ENCODE measurements around the gene PNPO. TPM values are rescaled to one million over a fixed set of nuclear protein-coding genes. Genes with fewer than 3 reads are reported as not detected.
A peak's percentile ranks its signal among the peaks of the same experiment; 100 is the strongest.

The PNPO gene
- total and polyA plus RNA-seq, 2 experiments from 2014 or later = 12.2 to 17.0 TPM

DNA sequence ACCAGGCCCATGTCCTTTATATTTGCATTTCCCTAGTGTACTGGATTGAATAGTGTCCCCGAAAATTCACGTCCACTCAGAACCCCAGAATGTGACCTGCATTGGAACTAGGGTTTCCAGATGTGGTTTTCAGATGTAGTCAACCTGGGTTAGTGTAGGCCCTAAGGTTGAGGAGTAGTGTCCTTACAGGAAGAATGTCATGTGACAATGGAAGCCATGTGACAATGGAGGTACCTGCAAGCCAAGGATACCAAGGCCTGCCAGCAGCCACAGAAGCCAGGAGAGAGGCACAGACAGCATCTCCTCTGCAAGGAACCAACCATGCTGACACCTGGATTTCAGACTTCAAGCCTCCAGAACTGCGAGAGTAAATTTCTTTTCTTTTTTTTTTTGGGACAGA, 21.5 kb downstream of the PNPO start:
- H2AFZ ChIP-seq = no peak overlapping the region
- 95% methylated on average over 3 of the region's 3 CpGs for WGBS (ENCODE audit: low lambda C conversion rate, missing lambda C conversion rate)
- H3K36me3 ChIP-seq (replicated peaks; ENCODE audit: insufficient read depth, low read depth) = no peaks in the 10 kb centered on the region
- no peak overlapping the region for H3K4me3 ChIP-seq
- no peak overlapping the region for H3K4me2 ChIP-seq
- DNase-seq (ENCODE audit: low spot score) = no peak
- H3K79me2 ChIP-seq = no peaks in the 10 kb centered on the region
- no peaks in the 10 kb centered on the region for H4K20me1 ChIP-seq (ENCODE audit: insufficient read depth, poor library complexity, severe bottlenecking)
- peaks cover 61% of the 10 kb centered on the region for H3K4me1 ChIP-seq (ENCODE audit: insufficient read depth)
- H3K9me2 ChIP-seq (replicated peaks; ENCODE audit: insufficient read depth) = no peaks in the 10 kb centered on the region
- no peaks in the 10 kb centered on the region for H3K27me3 ChIP-seq
- no peaks in the 10 kb centered on the region for H3K9me3 ChIP-seq (ENCODE audit: low read depth)
- TF ChIP-seq, protein P1, sequence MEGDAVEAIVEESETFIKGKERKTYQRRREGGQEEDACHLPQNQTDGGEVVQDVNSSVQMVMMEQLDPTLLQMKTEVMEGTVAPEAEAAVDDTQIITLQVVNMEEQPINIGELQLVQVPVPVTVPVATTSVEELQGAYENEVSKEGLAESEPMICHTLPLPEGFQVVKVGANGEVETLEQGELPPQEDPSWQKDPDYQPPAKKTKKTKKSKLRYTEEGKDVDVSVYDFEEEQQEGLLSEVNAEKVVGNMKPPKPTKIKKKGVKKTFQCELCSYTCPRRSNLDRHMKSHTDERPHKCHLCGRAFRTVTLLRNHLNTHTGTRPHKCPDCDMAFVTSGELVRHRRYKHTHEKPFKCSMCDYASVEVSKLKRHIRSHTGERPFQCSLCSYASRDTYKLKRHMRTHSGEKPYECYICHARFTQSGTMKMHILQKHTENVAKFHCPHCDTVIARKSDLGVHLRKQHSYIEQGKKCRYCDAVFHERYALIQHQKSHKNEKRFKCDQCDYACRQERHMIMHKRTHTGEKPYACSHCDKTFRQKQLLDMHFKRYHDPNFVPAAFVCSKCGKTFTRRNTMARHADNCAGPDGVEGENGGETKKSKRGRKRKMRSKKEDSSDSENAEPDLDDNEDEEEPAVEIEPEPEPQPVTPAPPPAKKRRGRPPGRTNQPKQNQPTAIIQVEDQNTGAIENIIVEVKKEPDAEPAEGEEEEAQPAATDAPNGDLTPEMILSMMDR (IDR thresholded peaks at IDR 0.05; ENCODE audit: poor library complexity) = no peak
- TF ChIP-seq EZH2 (IDR thresholded peaks at IDR 0.05; ENCODE audit: borderline replicate concordance) (no peak), EZH2phosphoT487 (IDR thresholded peaks at IDR 0.05; ENCODE audit: low read depth, severe bottlenecking, unreplicated experiment) (no peak)
- no peak overlapping the region for H3K27ac ChIP-seq

DNA sequence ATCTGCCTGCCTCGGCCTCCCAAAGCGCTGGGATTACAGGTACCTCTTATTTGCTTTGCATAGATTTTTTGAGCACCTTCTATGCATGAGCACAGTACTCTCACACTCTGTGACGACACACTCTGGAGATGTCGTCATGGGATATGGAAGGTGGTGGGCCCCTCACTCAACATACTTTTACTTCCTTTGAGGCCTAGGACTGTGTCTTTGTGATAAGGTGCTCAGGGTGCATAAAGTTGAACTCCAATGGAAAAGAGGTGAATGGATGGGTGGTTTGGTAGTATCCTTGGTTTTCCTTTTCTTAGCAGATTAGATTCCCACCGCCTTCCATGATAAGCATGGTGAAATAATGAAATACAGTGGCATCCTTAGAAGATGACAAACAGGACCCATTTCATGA, 23.5 kb downstream of the PNPO start:
- Histone ChIP-seq H3K27me3 (no peaks in the 10 kb centered on the region), H2AFZ (no peak overlapping the region), H3K27ac (peak overlapping the region; percentile 97), H3K4me1 (ENCODE audit: insufficient read depth) (peaks cover 50% of the 10 kb centered on the region), H3K79me2 (no peaks in the 10 kb centered on the region), H3K9me3 (ENCODE audit: low read depth) (no peaks in the 10 kb centered on the region), H3K4me2 (no peak overlapping the region), H3K9me2 (replicated peaks; ENCODE audit: insufficient read depth) (no peaks in the 10 kb centered on the region), H4K20me1 (ENCODE audit: insufficient read depth, poor library complexity, severe bottlenecking) (no peaks in the 10 kb centered on the region), H3K4me3 (no peak overlapping the region), H3K36me3 (replicated peaks; ENCODE audit: insufficient read depth, low read depth) (no peaks in the 10 kb centered on the region)
- TF ChIP-seq, protein P1 (IDR thresholded peaks at IDR 0.05; ENCODE audit: poor library complexity) = no peak
- no peak for TF ChIP-seq EZH2 (IDR thresholded peaks at IDR 0.05; ENCODE audit: borderline replicate concordance)
- TF ChIP-seq EZH2phosphoT487 (IDR thresholded peaks at IDR 0.05; ENCODE audit: low read depth, severe bottlenecking, unreplicated experiment) = no peak
- 84% methylated on average over 5 of the region's 5 CpGs for WGBS (ENCODE audit: low lambda C conversion rate, missing lambda C conversion rate)
- DNase-seq (ENCODE audit: low spot score) = no peak

DNA sequence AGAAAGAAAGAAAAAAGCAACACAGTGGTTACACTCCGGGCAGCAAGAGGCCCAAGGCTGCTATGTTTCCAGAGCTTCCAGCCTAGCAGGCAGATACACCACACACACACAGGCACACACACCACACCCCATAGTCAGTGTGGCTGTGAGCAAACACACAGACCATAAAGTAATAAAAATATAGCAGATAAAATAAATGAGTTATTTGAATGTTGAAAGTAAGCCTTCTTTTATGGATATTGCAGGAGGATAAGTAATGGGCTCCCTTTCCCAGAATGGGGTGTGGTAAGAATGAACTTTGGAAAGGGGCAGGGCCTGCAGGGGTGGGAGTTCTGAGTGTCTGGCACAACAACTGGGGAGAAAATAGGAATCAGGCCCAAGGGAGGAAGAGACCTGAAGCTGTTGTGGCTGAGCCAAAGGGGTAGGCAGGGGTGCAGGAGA, 24.7 kb downstream of the PNPO start:
- Histone ChIP-seq H3K79me2 (no peaks in the 10 kb centered on the region), H3K4me2 (peak overlapping the region; percentile 35), H3K27ac (peak overlapping the region; percentile 97), H3K4me1 (ENCODE audit: insufficient read depth) (peaks cover 46% of the 10 kb centered on the region), H2AFZ (no peak overlapping the region), H3K27me3 (no peaks in the 10 kb centered on the region), H3K9me2 (replicated peaks; ENCODE audit: insufficient read depth) (no peaks in the 10 kb centered on the region), H3K9me3 (ENCODE audit: low read depth) (no peaks in the 10 kb centered on the region), H3K36me3 (replicated peaks; ENCODE audit: insufficient read depth, low read depth) (no peaks in the 10 kb centered on the region), H4K20me1 (ENCODE audit: insufficient read depth, poor library complexity, severe bottlenecking) (no peaks in the 10 kb centered on the region), H3K4me3 (no peak overlapping the region)
- no peak for TF ChIP-seq EZH2phosphoT487 (IDR thresholded peaks at IDR 0.05; ENCODE audit: low read depth, severe bottlenecking, unreplicated experiment)
- peak; percentile 81 for DNase-seq (ENCODE audit: low spot score)
- WGBS (ENCODE audit: low lambda C conversion rate, missing lambda C conversion rate) = 27% methylated on average over 1 of the region's 1 CpG

DNA sequence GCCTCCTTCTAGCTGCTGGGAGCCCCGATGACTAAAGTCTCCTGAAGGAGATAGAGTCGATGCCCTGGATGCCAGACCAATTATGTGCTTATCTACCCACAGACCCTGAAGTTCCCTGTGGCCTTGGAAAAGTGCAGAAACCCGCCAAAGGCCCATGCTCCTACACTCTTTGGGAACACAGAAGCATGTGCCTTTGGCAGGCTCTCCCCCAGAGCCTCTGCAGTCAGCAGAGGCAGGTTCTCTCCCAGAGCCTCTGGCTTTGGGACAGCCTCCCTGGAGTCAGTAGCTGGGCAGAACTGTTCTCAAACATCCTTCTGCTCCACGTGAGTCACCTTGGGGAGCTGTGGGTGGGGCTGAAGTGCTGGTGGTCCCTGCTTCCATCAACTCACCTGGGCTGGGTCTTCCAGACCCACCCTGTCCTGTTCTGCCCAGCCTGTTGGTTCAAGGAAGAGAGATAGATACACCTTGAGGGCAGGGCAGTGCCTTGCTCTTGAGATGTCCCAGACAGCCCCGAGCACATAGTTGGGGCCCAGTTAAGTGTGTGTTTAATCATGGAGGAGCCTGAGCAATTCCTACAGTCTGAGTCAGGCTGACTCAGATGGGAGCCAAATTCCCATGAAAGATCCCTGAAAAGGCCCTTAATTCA, 26.4 kb downstream of the PNPO start:
- peak; percentile 54 for DNase-seq (ENCODE audit: low spot score)

More for the DNA sequence above, 26.4 kb downstream of the PNPO start:
- H3K27ac ChIP-seq = peak overlapping the region; percentile 86
- H4K20me1 ChIP-seq (ENCODE audit: insufficient read depth, poor library complexity, severe bottlenecking) = no peaks in the 10 kb centered on the region
- H3K36me3 ChIP-seq (replicated peaks; ENCODE audit: insufficient read depth, low read depth) = no peaks in the 10 kb centered on the region
- H3K4me2 ChIP-seq = peak overlapping the region; percentile 35
- no peaks in the 10 kb centered on the region for H3K27me3 ChIP-seq
- peaks cover 52% of the 10 kb centered on the region for H3K4me1 ChIP-seq (ENCODE audit: insufficient read depth)
- TF ChIP-seq EZH2phosphoT487 (IDR thresholded peaks at IDR 0.05; ENCODE audit: low read depth, severe bottlenecking, unreplicated experiment) (no peak), EZH2 (IDR thresholded peaks at IDR 0.05; ENCODE audit: borderline replicate concordance) (no peak)
- H3K9me2 ChIP-seq (replicated peaks; ENCODE audit: insufficient read depth) = no peaks in the 10 kb centered on the region
- no peaks in the 10 kb centered on the region for H3K9me3 ChIP-seq (ENCODE audit: low read depth)
- no peak overlapping the region for H3K4me3 ChIP-seq
- H3K79me2 ChIP-seq = peaks cover 16% of the 10 kb centered on the region
- H2AFZ ChIP-seq = no peak overlapping the region
- WGBS (ENCODE audit: low lambda C conversion rate, missing lambda C conversion rate) = 43% methylated on average over 5 of the region's 5 CpGs

All from hepatocyte (in vitro differentiated cells).